Stimulated activated naive CD8-positive, alpha-beta T cell treated with anti-CD3 and anti-CD28 coated beads, Interleukin-15, Interleukin-2, amounts not matched to agents 100 ng/mL and 50 ng/mL, for 24 hours (primary cell): Measurements from ENCODE around the gene COL4A1.

Source experiments
- H3K27ac Mint-ChIP-seq: one replicate; pipeline ENCODE4 v1.8.0; 2021; ENCODE audit warnings: mild to moderate bottlenecking, mixed read lengths
- H3K27me3 Mint-ChIP-seq: one replicate; pipeline ENCODE4 v1.8.0; 2021; ENCODE audit warnings: mixed read lengths
- H3K36me3 Mint-ChIP-seq: one replicate; pipeline ENCODE4 v1.8.0; 2021; ENCODE audit warnings: low read depth, mixed read lengths
- H3K4me1 Mint-ChIP-seq: one replicate; pipeline ENCODE4 v1.8.0; 2021; ENCODE audit warnings: low read depth, mixed read lengths
- H3K4me3 Mint-ChIP-seq: one replicate; pipeline ENCODE4 v1.8.0; 2021; ENCODE audit warnings: mild to moderate bottlenecking, mixed read lengths
- H3K9me3 Mint-ChIP-seq: one replicate; pipeline ENCODE4 v1.8.0; 2021; ENCODE audit warnings: mixed read lengths

COL4A1 gene

GRCh38 chr13:110249326-110249725 is 57.6 kb downstream of the COL4A1 start:
- no peaks in the 10 kb centered on the region for H3K9me3 Mint-ChIP-seq
- peaks cover 36% of the 10 kb centered on the region for H3K27me3 Mint-ChIP-seq
- no peak overlapping the region for H3K27ac Mint-ChIP-seq
- no peaks in the 10 kb centered on the region for H3K36me3 Mint-ChIP-seq
- H3K4me1 Mint-ChIP-seq = no peaks in the 10 kb centered on the region
- H3K4me3 Mint-ChIP-seq = no peak overlapping the region

GRCh38 chr13:110248449-110249143 is 58.4 kb downstream of the COL4A1 start:
- H3K4me3 Mint-ChIP-seq = no peak overlapping the region
- H3K9me3 Mint-ChIP-seq = no peaks in the 10 kb centered on the region
- H3K27me3 Mint-ChIP-seq = peaks cover 37% of the 10 kb centered on the region
- H3K4me1 Mint-ChIP-seq = no peaks in the 10 kb centered on the region
- no peaks in the 10 kb centered on the region for H3K36me3 Mint-ChIP-seq
- no peak overlapping the region for H3K27ac Mint-ChIP-seq

DNA sequence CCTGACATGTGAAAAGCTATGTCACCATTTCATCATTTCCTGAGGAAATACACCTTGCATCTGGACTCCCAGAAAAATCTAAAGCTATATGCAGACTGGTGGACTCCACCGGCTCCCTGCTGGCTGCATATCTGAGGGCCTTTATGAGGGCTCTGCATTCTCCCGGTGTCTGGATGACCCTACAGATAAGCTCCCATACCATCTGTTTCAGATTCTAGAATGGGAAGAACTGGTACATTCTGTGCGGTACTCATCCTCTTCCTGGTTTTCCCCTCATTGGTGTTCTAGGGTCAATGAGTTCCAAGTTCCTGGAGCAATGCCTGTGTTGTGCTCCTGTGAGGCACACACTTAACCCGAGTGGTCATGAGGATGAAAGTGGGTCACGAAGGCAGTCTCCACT is 60.4 kb downstream of the COL4A1 start:
- Mint-ChIP-seq H3K36me3 (no peaks in the 10 kb centered on the region), H3K4me3 (no peak overlapping the region), H3K9me3 (no peaks in the 10 kb centered on the region), H3K27ac (no peak overlapping the region), H3K4me1 (no peaks in the 10 kb centered on the region), H3K27me3 (peaks cover 37% of the 10 kb centered on the region)

DNA sequence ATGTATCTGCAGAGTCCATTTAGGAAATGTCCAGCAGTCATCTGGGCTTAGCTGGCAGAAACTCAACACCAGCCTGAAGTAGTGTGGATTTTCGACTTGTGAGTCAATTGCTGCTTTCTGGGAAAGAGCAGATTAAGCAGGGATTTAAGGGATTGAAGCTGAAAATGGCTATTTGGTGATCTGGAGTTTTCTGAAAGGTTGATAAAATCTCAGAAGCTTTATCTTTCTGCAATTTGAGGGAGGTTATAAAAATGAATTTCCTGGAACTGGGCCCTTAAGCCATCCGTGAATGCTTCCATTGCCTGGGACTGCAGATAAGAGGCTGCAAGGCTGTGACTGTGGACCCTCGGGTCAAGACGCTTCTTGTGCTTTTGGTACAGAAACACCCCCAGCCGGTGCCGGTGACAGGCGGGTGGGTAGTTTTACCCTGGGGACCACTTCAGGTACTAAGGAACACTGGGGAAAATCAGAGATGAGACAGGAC is 61.5 kb downstream of the COL4A1 start:
- Mint-ChIP-seq H3K36me3 (no peaks in the 10 kb centered on the region), H3K4me3 (no peak overlapping the region), H3K27me3 (peaks cover 34% of the 10 kb centered on the region), H3K4me1 (no peaks in the 10 kb centered on the region), H3K9me3 (no peaks in the 10 kb centered on the region), H3K27ac (no peak overlapping the region)

- Mint-ChIP-seq H3K9me3 (no peaks in the 10 kb centered on the region), H3K4me1 (no peaks in the 10 kb centered on the region), H3K4me3 (no peak overlapping the region), H3K27me3 (peaks cover 32% of the 10 kb centered on the region), H3K36me3 (no peaks in the 10 kb centered on the region), H3K27ac (no peak overlapping the region)
Observed at GRCh38 chr13:110244976-110245375, 62.0 kb downstream of the COL4A1 start.

- H3K9me3 Mint-ChIP-seq = no peaks in the 10 kb centered on the region
- no peak overlapping the region for H3K27ac Mint-ChIP-seq
- H3K4me1 Mint-ChIP-seq = no peaks in the 10 kb centered on the region
- peaks cover 31% of the 10 kb centered on the region for H3K27me3 Mint-ChIP-seq
- no peaks in the 10 kb centered on the region for H3K36me3 Mint-ChIP-seq
- H3K4me3 Mint-ChIP-seq = no peak overlapping the region
Observed at GRCh38 chr13:110244071-110244830, 62.7 kb downstream of the COL4A1 start.

DNA sequence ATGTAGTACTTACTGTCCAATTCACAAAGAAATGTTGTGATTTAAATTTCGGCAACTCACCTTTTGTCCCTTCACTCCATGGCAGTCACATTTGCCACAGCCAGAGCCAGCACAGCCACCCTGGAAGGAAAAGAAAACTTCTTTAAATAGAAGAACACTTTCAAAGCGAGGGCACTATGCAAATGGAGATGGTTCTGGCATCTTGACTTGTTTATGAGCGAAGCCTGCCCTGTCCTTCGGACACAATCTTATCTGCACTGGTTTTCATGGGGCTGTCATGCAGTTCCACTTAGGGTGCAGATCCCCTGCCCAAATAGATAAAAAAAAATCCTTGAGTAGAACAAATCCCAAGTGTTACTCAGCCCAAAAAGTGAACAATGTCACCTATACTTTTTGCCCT is 64.3 kb downstream of the COL4A1 start:
- Mint-ChIP-seq H3K4me3 (no peak overlapping the region), H3K36me3 (no peaks in the 10 kb centered on the region), H3K4me1 (no peaks in the 10 kb centered on the region), H3K27me3 (peaks cover 32% of the 10 kb centered on the region), H3K27ac (no peak overlapping the region), H3K9me3 (no peaks in the 10 kb centered on the region)

DNA sequence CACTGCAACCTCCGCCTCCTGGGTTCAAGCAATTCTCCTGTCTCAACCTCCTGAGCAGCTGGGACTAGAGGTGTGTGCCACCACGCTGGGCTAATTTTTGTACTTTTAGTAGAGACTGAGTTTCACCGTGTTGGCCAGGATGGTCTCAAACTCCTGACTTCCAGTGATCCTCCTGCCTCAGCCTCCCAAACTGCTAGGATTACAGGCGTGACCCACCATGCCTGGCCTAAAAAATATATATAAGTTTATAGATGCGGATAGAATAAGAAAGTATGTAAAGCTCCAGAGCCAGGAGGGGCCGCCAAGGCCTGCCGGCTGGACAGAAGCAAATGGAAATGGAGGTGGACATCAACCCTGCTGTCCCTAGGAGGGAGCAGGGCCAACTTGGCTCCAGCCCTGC is 66.0 kb downstream of the COL4A1 start:
- H3K4me1 Mint-ChIP-seq = no peaks in the 10 kb centered on the region
- no peak overlapping the region for H3K4me3 Mint-ChIP-seq
- peaks cover 22% of the 10 kb centered on the region for H3K27me3 Mint-ChIP-seq
- H3K36me3 Mint-ChIP-seq = no peaks in the 10 kb centered on the region
- H3K9me3 Mint-ChIP-seq = no peaks in the 10 kb centered on the region
- no peak overlapping the region for H3K27ac Mint-ChIP-seq

- Mint-ChIP-seq H3K27me3 (peaks cover 18% of the 10 kb centered on the region), H3K4me1 (no peaks in the 10 kb centered on the region), H3K36me3 (no peaks in the 10 kb centered on the region), H3K27ac (no peak overlapping the region), H3K4me3 (no peak overlapping the region), H3K9me3 (no peaks in the 10 kb centered on the region)
Observed at GRCh38 chr13:110240352-110240751, 66.6 kb downstream of the COL4A1 start.

GRCh38 chr13:110239280-110240125 is 67.5 kb downstream of the COL4A1 start:
- H3K27ac Mint-ChIP-seq = no peak overlapping the region
- no peaks in the 10 kb centered on the region for H3K4me1 Mint-ChIP-seq
- H3K36me3 Mint-ChIP-seq = no peaks in the 10 kb centered on the region
- H3K4me3 Mint-ChIP-seq = no peak overlapping the region
- H3K27me3 Mint-ChIP-seq = peaks cover 13% of the 10 kb centered on the region
- H3K9me3 Mint-ChIP-seq = no peaks in the 10 kb centered on the region

GRCh38 chr13:110238818-110239195 is 68.2 kb downstream of the COL4A1 start:
- H3K36me3 Mint-ChIP-seq = no peaks in the 10 kb centered on the region
- no peak overlapping the region for H3K4me3 Mint-ChIP-seq
- no peaks in the 10 kb centered on the region for H3K9me3 Mint-ChIP-seq
- no peak overlapping the region for H3K27ac Mint-ChIP-seq
- H3K4me1 Mint-ChIP-seq = no peaks in the 10 kb centered on the region
- peaks cover 12% of the 10 kb centered on the region for H3K27me3 Mint-ChIP-seq

DNA sequence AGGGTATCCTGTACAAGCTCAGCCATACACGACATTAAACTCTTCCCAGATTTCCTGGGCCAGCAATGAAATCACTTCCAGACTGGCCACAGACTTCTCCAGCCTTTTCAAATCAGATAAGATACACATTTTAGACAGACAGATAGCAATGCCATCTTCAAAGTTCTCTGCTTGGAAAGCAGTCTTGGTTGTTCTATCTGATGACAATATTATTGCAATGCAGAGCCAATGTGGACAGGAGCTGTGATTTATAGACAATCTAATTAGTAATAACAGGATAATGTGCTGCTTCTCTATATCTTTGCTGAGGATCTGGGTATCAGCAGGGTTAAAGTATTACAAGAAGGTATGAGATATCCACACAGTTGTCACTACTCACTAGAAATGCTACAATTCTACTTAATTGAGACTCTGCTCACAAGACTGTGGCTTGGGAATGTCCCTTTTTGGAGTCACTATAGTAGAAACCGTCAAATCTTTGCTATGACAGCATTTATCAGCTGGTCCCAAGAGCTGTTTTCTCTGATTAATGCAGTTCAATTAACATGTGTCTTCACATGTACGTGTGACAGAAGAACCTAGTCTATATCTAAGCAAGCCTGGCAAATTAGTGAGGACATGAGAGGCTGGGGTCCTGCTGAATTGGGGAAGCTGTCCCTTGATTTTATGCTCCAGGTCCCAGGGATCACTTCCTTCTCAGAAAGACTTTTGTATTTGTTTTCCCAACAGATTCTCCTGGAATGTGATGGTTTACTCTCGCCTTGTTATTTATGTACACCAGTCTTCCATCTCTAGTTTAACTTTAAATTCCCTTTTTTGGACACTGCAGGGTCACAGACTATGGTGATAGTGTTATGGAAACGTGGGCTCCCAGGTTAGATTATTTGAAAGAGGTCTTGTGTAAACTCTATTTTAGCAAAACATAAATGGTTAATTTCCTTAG is 68.8 kb downstream of the COL4A1 start:
- H3K27ac Mint-ChIP-seq = no peak overlapping the region
- no peak overlapping the region for H3K4me3 Mint-ChIP-seq
- no peaks in the 10 kb centered on the region for H3K36me3 Mint-ChIP-seq
- H3K27me3 Mint-ChIP-seq = peaks cover 18% of the 10 kb centered on the region
- no peaks in the 10 kb centered on the region for H3K9me3 Mint-ChIP-seq
- no peaks in the 10 kb centered on the region for H3K4me1 Mint-ChIP-seq

DNA sequence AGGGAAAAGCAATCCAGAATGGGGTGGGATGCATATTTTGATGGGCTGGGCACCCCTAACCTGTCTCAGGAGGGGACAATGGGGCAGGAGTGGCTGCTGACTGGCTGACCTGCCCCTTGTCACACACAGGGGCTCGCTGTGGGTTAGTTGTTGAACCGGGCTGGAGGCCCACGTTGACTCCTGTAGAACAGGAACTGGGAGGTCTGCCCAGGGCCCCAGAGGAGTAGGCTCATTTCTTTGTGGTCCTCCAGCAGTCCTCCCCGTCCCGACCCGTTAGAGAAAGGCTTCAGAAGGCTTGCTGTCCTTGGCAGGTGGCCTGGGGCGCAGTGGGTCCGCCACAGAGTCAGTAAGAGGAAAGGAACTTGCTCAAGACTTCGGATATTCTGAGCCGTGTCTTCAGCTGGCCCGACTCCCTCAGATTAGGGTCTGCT is 70.1 kb downstream of the COL4A1 start:
- Mint-ChIP-seq H3K36me3 (no peaks in the 10 kb centered on the region), H3K4me3 (no peak overlapping the region), H3K27ac (no peak overlapping the region), H3K27me3 (peaks cover 31% of the 10 kb centered on the region), H3K9me3 (no peaks in the 10 kb centered on the region), H3K4me1 (no peaks in the 10 kb centered on the region)

DNA sequence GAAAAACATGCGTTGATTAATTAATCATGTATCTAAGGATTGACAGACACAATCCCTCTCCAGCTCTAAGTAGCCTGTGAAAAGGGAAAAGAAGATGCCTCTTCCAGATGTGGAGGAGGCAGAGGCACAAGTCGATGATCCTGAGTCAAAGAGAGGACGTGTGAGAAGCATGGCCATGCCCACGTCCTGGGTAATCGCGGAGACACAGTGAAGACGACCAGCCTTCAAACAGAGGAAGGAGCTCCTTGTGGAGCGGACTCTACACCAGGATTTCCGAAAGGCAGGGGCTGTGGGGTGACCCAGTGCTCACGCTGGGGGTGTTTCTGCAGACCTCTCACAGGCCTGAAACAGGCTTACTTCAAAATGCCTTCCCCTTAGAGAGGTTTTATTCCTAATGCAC is 70.5 kb downstream of the COL4A1 start:
- no peaks in the 10 kb centered on the region for H3K36me3 Mint-ChIP-seq
- H3K27me3 Mint-ChIP-seq = peaks cover 32% of the 10 kb centered on the region
- no peak overlapping the region for H3K27ac Mint-ChIP-seq
- H3K4me3 Mint-ChIP-seq = no peak overlapping the region
- H3K9me3 Mint-ChIP-seq = no peaks in the 10 kb centered on the region
- H3K4me1 Mint-ChIP-seq = no peaks in the 10 kb centered on the region
